Sigmoid colon (tissue), 7 donors: ENCODE data around the gene CCIN. TPM values are rescaled to one million over a fixed set of nuclear protein-coding genes. Genes with fewer than 3 reads are reported as not detected.
"Not testable (repeated sequence)": the region's sequence is repeated elsewhere in the genome, so short reads cannot be mapped to it uniquely, and the experiment has no call there.

Source experiments
- DNase-seq: peaks from one replicate; pipeline ENCODE4 v3.0.0-alpha.2; 2019
- H3K27ac ChIP-seq, 4 donors: fragments of 200-600 bp; sonication (generic); one replicate each; pipeline ENCODE4 v1.5.1; 2016 to 2019; ENCODE audit warnings: mild to moderate bottlenecking in 1 of 4
- H3K27me3 ChIP-seq, 3 donors: fragments of 200-600 bp; sonication (generic); one replicate each; pipeline ENCODE4 v1.5.1; 2019; ENCODE audit warnings: mild to moderate bottlenecking in 1 of 3
- H3K36me3 ChIP-seq, 4 donors: fragments of 200-600 bp; sonication (generic); one replicate each; pipeline ENCODE4 v1.5.1; 2016 to 2019
- H3K4me1 ChIP-seq, 4 donors: fragments of 200-600 bp; sonication (generic); one replicate each; pipeline ENCODE4 v1.5.1; 2017 to 2019
- H3K4me3 ChIP-seq, 4 donors: fragments of 200-600 bp; sonication (generic); one replicate each; pipeline ENCODE4 v1.5.1; 2017 to 2019; ENCODE audit warnings: mild to moderate bottlenecking in 2 of 4, moderate library complexity in 1 of 4
- H3K9me3 ChIP-seq, 4 donors: fragments of 200-600 bp in 3 of 4; sonication (generic) in 3 of 4; one replicate each; pipeline versions ENCODE4 v1.5.1 to v1.6.1; 2013 to 2019
- CTCF ChIP-seq, 4 experiments: fragments of 450-650 bp in 3 of 4; fragments of 200-600 bp in 1 of 4; IDR thresholded peaks; one replicate each; pipeline ENCODE4 v1.5.1; 2016 to 2019; ENCODE audit warnings: antibody characterized with exemption in 4 of 4, mild to moderate bottlenecking in 3 of 4, moderate library complexity in 2 of 4
- EP300 ChIP-seq, 4 donors: sonication (generic); formaldehyde crosslinking; IDR thresholded peaks; one replicate each; pipeline ENCODE4 v1.6.1; 2017; ENCODE audit warnings: antibody characterized with exemption in 4 of 4
- POLR2A ChIP-seq, 2 donors: fragments of 450-650 bp; IDR thresholded peaks; one replicate each; pipeline ENCODE4 v1.6.1; 2016; ENCODE audit warnings: antibody characterized with exemption in 2 of 2, mild to moderate bottlenecking in 2 of 2, moderate library complexity in 2 of 2
- POLR2AphosphoS5 ChIP-seq, 4 donors: sonication (generic); formaldehyde crosslinking; IDR thresholded peaks; one replicate each; pipeline ENCODE4 v1.6.1; 2017; ENCODE audit warnings: antibody characterized with exemption in 4 of 4
- WGBS, 2 donors: extraction: QIAGEN DNeasy Blood & Tissue Kit; methylation state at CpG; one replicate each; pipeline ENCODE4 v1.1.7; 2013; 5-methylcytosine and 5-hydroxymethylcytosine counted together
- intact Hi-C: fragments of 100-400 bp; cut with DNase I; formaldehyde crosslinking; loops from one replicate; pipeline ENCODE4 v1.15.1; 2023
- polyA plus RNA-seq, 3 donors: library from polyadenylated mRNA; stranded (reverse); fragments of 200-250 nt; gene quantifications; one replicate each; pipeline ENCODE4 v1.2.3, GENCODE V29; 2013
- total RNA-seq, 4 donors: library from RNA; depleted of rRNA; stranded (reverse); fragments of >200 nt; gene quantifications; one replicate each; pipeline ENCODE4 v1.1.0, GENCODE V29; 2016
- donor health status: healthy with polysubstance abuse.
- donor health status: Bipolar disorder and iron deficiency.
- donor health status: healthy.

CCIN gene
- total and polyA plus RNA-seq, 7 donors, result 0.07 to 2.5 (median 0.83) TPM; not detected in 3

GRCh38 chr9:36158122-36158521 lies 11.1 kb upstream of the CCIN start:
- no peak for TF ChIP-seq EP300 (IDR thresholded peaks at IDR 0.05)
- TF ChIP-seq CTCF (IDR thresholded peaks at IDR 0.05), result no peak
- TF ChIP-seq POLR2AphosphoS5 (IDR thresholded peaks at IDR 0.05), result peak in 3 of 4 donors; percentile 33 to 54 (median 52)
- WGBS, 2 donors, result 77 to 82% methylated on average over 2 of the region's 2 CpGs
- no peak overlapping the region for H3K4me3 ChIP-seq
- H3K27ac ChIP-seq, result peak overlapping the region; percentile 61 to 99 (median 86)
- H3K27me3 ChIP-seq, result no peaks in the 10 kb centered on the region
- peaks cover 0 to 2% (median 0%) of the 10 kb centered on the region in 4 donors for H3K9me3 ChIP-seq
- intact Hi-C loops, result no loop called here
- no peak for DNase-seq
- H3K4me1 ChIP-seq, result peaks cover 0 to 77% (median 66%) of the 10 kb centered on the region in 4 donors
- H3K36me3 ChIP-seq, result peaks cover 0 to 19% (median 9%) of the 10 kb centered on the region in 4 donors

GRCh38 chr9:36158917-36159316 lies 10.3 kb upstream of the CCIN start:
- peaks cover 0 to 19% (median 9%) of the 10 kb centered on the region in 4 donors for H3K36me3 ChIP-seq
- intact Hi-C loops, result no loop called here
- WGBS, 2 donors, result 81 to 92% methylated on average over 7 of the region's 7 CpGs
- peak overlapping the region; percentile 61 to 99 (median 86) for H3K27ac ChIP-seq
- TF ChIP-seq POLR2AphosphoS5 (IDR thresholded peaks at IDR 0.05) (peak in 2 of 4 donors; percentile 16 to 19), CTCF (IDR thresholded peaks at IDR 0.05) (no peak)
- no peaks in the 10 kb centered on the region for H3K27me3 ChIP-seq
- no peak overlapping the region for H3K4me3 ChIP-seq
- no peak for DNase-seq
- peaks cover 0 to 2% (median 0%) of the 10 kb centered on the region in 4 donors for H3K9me3 ChIP-seq
- peaks cover 0 to 77% (median 66%) of the 10 kb centered on the region in 4 donors for H3K4me1 ChIP-seq

GRCh38 chr9:36159509-36159908 lies 9.7 kb upstream of the CCIN start:
- H3K27me3 ChIP-seq, intact Hi-C loops, H3K4me3 ChIP-seq, DNase-seq, H3K9me3 ChIP-seq: not testable (repeated sequence)
- peak overlapping the region; percentile 61 to 99 (median 86) for H3K27ac ChIP-seq
- peaks cover 0 to 19% (median 9%) of the 10 kb centered on the region in 4 donors for H3K36me3 ChIP-seq
- H3K4me1 ChIP-seq, result peaks cover 0 to 77% (median 66%) of the 10 kb centered on the region in 4 donors
- 97% methylated on average over 4 of the region's 4 CpGs for WGBS, 2 donors

GRCh38 chr9:36160126-36160525 lies 9.1 kb upstream of the CCIN start:
- H3K9me3 ChIP-seq, H3K4me3 ChIP-seq, intact Hi-C loops, H3K27me3 ChIP-seq, DNase-seq: not testable (repeated sequence)
- Histone ChIP-seq H3K4me1 (peaks cover 0 to 77% (median 67%) of the 10 kb centered on the region in 4 donors), H3K27ac (peak overlapping the region; percentile 61 to 99 (median 86)), H3K36me3 (peaks cover 0 to 19% (median 9%) of the 10 kb centered on the region in 4 donors)
- WGBS, 2 donors, result 86 to 93% methylated on average over 11 of the region's 11 CpGs

GRCh38 chr9:36161187-36161586 lies 8.0 kb upstream of the CCIN start:
- 95 to 96% methylated on average over 2 of the region's 2 CpGs for WGBS, 2 donors
- Histone ChIP-seq H3K27me3 (no peaks in the 10 kb centered on the region), H3K4me1 (peaks cover 0 to 81% (median 74%) of the 10 kb centered on the region in 4 donors), H3K36me3 (peaks cover 0 to 13% (median 6%) of the 10 kb centered on the region in 4 donors), H3K27ac (peak overlapping the region; percentile 83 to 99 (median 86)), H3K9me3 (peaks cover 0 to 2% (median 0%) of the 10 kb centered on the region in 4 donors), H3K4me3 (no peak overlapping the region)
- no peak for DNase-seq
- TF ChIP-seq POLR2A (IDR thresholded peaks at IDR 0.05) (no peak), EP300 (IDR thresholded peaks at IDR 0.05) (no peak), POLR2AphosphoS5 (IDR thresholded peaks at IDR 0.05) (no peak), CTCF (IDR thresholded peaks at IDR 0.05) (no peak)
- intact Hi-C loops, result no loop called here

GRCh38 chr9:36162211-36162738 lies 6.9 kb upstream of the CCIN start:
- no peak for DNase-seq
- TF ChIP-seq CTCF (IDR thresholded peaks at IDR 0.05) (no peak), POLR2A (IDR thresholded peaks at IDR 0.05) (no peak), EP300 (IDR thresholded peaks at IDR 0.05) (no peak), POLR2AphosphoS5 (IDR thresholded peaks at IDR 0.05) (no peak)
- intact Hi-C loops, result loop anchor here (2.0 kb wide), 1 partner anchor 13 kb away; no protein-coding TSS in a partner anchor
- Histone ChIP-seq H3K36me3 (peaks cover 0 to 2% (median 0%) of the 10 kb centered on the region in 4 donors), H3K4me3 (no peak overlapping the region), H3K4me1 (peaks cover 0 to 90% (median 79%) of the 10 kb centered on the region in 4 donors), H3K27ac (peak overlapping the region; percentile 83 to 99 (median 86)), H3K9me3 (no peaks in the 10 kb centered on the region), H3K27me3 (no peaks in the 10 kb centered on the region)
- 91 to 94% methylated on average over 17 of the region's 17 CpGs for WGBS, 2 donors
